Fibroblast of peridontal ligament (primary cell): ENCODE measurements around the gene GPC4.
"Not testable (repeated sequence)": the region's sequence is repeated elsewhere in the genome, so short reads cannot be mapped to it uniquely, and the experiment has no call there.

Experiments
- DNase-seq: peaks from one replicate; pipeline ENCODE4 v3.0.0-alpha.2; 2010; ENCODE audit errors: extremely low read depth

Gene GPC4

DNA sequence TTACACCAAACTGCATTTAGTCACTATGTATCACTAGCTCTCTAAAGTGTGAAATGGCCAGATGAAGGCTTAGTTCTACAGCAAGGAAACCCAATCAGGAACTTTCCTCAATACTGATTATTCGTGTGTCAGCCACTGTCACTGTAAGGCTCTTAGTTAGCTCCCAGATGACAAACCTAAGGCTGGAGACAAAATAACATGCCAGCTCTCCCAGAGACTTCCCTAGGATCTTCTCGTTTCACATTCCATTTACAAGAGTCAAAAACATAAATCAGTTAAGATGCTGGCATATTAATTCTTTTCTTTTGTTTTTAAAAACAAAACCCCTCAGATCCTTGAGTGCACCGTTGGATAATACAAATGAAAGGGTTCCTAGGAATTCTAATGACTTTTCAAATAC, 109.0 kb downstream of the GPC4 start:
- DNase-seq, result no peak

DNA sequence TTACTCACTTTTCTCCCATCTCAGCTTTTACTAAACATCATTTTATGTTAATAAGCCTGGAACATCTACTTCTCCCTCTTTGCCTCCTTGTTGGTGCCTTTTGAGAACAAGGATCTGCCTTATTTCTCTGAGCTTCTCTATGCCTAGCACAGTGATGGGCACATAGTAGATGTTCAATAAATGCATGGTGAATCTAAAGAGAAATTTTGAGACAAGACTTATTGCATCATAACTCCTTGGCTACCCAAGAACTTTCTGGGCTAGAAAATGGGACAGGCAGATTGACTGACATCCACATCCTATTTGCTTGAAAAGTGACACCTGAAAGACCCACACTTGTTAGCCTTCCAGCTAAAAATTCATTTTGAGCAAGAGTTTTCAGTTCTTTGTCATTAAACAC, 109.9 kb downstream of the GPC4 start:
- no peak for DNase-seq

DNA sequence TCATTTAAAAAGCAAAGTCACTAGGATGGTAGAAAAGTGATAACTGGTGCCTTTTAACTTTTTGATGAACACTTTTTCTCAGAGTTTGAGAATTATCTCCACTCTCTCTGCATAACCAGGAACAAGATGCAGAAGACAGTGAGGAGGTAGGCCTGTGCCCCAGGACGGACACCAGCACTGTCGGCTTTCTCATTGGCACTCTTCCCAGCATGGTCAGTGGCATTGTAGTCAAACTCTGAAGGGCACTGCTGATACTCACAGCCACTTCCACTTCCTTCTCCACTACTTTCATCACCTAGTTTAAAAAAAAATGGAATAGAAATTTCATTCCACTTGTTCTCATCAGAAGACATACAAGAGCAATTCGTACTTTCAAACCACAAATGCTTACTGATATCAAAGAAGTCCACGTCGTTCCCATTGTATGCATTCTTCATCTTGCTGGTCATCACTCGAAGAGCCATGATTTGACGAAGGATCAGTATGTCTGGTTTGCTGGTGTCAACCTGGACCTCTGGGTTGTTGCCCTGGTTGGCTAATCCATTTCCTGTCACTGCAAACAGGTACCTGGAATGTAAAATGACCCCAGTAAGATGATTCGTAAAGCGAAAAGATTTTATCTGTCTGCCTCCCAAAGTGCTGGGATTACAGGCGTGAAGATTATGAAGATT, 112.4 kb downstream of the GPC4 start:
- no peak for DNase-seq

DNA sequence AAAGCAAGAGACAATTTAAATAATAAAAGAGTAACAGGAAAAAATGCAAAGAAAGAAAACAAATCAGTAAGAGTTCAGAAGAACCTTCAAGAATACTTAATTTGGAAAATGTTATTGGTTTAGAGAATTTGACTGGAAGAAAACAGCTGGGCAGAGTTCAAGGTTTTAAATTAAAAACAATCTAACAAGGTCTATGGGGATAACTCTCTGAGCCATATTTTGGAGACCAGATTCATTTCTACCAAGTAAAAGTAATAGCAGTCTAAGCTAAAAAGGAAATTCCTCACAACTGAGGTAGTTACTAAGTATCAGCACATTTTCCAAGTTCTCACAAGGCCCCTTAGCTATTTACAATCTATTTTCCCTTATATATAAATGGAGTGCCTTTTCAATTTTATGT, 114.7 kb downstream of the GPC4 start:
- no peak for DNase-seq

DNA sequence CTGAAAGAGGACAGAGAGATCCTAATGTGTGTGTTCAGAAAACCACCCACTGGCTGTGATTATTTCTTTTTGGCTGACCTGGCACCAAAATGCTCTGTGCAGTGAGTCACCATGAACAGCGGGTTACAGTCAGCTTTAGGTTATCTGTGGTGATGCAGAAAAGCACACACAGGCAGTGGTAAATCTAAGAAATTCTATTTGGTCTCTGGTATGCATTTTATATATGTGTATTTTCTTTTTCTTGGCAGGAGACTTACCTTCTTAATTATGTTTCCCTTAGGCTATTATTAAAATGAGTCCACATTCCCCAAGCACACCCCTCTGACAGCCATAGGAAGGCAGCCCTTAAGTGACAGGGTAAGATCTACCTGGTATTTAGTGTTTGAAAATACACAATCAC, 118.0 kb downstream of the GPC4 start:
- DNase-seq, result peak; percentile 28

DNA sequence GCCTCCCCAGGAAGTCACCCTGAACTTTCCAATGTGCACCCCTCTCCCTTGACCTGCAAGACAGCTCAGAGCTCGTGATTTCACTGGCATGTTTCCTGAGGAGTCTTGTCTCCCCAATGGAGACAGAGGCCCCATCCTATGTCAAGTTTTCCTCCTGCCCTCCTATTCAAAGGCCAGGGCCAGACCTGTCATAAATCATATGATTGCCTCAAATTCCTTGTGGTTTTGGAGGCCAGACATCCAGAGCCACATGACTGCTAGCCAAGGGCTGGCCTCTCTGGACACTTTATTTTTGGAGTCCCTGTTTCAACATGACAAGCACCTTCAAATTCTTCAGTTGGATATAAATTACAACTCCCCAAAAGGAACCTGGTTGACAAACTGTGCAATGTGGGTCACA, 121.2 kb downstream of the GPC4 start:
- no peak for DNase-seq

DNA sequence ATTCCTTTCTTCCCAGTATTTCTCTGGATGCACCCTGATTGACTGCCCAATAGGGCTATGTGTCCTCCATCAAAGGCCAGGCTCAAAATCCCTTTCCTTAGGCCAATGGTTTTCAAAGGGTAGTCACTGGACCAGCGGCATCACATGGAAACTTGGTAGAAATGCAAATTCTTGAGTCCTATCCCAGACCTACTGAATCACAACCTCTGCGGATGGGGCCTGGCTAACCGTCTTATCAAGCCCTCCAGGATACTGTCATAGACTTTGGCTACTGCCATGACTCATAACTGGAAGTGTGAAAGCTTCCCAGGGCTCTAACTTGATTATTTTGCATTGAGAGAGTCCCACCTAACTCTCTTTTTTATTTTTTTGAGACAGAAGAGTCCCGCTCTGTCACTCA, 125.2 kb downstream of the GPC4 start:
- DNase-seq, result no peak

DNA sequence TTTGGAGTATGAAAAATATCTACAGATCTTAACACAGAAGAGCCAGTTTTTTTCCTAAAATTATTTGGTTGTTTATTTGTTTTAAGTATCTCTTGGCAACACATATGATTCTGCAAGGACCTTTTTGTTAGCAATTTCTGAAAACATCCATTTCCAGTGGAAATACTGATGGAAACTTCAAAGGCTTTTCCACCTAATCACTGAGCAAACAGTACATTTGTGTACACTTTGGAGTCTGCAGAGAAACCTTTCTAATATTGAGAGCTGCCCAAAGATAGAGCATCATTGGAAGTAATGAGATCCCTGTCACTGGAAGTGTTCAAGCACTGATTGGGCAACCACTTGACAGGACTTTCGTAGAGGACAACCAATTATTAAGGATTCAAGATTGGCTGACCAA, 127.4 kb downstream of the GPC4 start:
- DNase-seq, result no peak

DNA sequence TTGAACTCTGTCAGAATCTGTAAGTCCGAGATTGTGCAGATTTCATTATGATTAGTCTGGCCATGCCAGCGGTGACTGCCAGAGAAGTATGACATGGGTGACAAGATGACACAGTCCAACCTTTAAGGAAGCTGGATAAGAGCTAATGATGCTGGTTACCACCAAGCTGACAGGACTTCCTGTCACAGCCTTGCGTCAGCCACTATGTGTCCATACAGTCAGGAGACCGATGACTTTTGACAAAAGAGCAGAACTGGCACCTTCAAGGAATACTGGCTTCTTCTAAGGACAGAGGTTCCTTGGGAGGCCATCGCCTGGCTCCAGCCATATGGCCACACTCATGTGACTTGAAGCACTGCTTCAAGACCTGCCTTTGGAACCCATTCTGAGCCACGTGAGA, 129.9 kb downstream of the GPC4 start:
- DNase-seq, result no peak

DNA sequence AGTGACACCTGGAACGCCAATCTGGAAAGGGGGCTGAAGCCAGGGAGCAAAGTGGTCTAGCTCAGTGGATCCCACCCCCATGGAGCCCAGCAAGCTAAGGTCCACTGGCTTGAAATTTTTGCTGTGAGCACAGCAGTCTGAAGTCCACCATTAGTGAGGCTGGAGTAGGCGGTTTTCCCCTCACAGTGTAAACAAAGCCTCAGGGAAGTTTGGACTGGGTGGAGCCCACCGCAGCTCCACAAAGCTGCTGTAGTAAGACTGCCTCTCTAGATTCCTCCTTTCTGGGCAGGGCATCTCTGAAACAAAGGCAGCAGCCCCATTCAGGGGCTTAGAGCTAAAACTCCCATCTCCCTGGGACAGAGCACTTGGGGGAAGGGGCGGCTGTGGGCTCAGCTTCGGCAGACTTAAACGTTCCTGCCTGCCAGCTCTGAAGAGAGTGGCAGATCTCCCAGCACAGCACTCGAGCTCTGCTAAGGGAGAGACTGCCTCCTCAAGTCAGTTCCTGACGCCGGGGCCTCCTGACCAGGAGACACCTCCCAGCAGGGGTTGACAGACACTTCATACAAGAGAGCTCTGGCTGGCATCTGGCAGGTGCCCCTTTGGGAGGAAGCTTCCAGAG, 136.1 kb downstream of the GPC4 start:
- not testable (repeated sequence) for DNase-seq

DNA sequence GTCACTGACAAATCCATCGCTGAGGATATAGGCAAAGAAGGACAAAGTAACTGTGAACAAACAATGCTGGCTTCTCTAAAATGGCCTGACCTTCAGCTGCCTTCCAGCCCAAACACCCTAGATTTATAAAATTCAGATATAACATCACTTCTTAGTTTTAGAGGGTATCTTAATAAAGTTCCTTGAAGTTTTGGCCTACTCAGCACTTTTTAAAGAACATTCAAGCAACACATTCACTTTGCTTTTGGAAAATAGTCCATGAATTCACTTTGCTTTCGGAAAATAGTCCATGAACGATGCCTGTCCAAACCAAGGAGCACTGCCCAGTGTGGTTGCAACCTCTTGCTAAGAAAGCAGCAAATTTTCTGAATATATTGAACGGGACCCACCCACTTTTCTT, 142.1 kb downstream of the GPC4 start:
- no peak for DNase-seq

DNA sequence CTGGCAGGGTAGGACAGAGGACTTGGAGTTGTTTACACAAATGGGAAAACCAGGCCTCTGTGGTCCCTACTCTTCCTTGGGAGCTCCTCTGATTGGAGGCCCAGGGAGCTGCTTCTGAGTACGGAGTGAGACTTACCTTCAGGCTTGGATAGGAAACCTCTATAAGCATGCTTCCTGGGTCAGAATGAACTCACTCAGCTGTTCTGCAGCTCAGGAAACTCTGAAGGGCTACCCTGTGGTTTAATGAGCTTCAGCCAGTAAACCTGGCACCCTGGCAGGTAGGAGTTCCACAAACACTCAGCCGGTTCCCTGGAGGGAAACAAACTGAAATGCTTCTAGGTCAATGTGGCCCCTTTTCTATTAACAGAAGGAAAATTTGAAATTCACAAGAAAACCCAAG, 146.1 kb downstream of the GPC4 start:
- no peak for DNase-seq

DNA sequence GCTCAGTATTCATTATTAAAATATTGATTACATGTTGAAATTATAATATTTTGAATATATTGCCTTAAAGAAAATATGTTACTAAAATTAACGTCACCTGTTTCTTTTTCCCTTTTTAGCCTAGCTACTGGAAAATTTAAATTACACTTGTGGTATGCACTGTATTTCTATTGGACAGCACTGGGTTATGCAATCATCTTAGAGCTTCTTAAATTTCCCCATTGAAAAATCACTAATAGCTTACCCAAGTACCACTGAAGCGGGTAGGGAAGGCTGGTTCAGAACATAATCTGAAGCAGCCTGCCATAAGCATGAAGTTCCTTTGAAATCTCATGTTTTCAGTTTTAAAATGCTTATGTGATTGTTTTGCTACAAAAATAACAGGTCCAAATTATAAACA, 147.7 kb downstream of the GPC4 start:
- no peak for DNase-seq

DNA sequence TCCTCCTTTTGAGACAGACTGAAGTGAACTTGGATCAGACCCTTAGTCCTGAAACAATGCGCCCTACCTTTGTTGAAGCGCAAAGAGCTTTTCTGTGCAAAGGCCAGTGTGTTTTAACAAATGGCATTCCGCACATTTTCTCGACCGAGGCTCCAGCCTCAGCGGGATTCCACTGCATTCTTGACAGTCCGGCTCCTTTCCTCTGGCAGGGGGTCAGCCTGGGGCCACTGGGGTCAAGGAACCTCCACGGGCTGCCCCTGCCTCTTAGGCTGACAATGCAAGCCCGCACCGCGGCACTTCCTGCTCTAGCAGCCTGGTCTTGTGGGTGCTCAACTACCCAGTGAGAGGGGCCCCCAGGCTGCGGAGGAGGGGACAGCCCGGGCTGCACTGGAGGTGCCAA, 150.0 kb downstream of the GPC4 start:
- DNase-seq, result no peak

DNA sequence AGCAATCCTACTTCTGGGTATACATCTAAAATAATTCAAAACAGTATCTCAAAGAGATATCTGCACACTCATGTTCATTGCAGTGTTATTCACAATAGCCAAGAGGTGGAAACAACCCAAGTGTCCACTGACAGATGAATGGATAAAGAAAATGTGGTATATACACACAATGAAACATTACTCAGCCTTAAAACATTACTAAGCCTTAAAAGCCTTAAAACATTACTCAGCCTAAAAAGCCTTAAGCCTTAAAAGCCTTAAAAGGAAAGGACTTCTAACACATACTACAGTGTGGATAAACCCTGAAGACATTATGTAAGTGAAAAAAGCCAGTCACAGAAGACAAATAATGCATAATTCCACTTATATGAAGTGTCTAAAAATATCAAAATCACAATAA, 156.8 kb downstream of the GPC4 start:
- DNase-seq, result peak; percentile 3

DNA sequence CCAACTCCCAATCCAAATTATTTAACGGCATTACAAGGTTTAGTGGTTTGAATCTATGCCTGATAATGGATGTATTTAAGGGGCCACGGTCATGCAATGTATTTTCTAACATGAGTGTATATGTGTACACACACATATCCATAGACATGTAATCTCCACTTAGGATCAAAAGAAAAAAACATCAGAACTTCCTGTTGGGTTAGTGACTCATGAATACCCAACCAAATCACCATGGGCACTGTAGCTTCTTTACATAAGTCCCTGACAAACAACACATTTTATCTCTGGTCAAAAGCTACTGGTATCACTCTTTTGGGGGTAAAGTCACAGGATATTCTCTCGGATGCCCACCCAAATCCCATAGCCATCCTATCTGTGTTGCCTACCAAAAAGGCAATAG, 160.6 kb downstream of the GPC4 start:
- DNase-seq, result no peak

DNA sequence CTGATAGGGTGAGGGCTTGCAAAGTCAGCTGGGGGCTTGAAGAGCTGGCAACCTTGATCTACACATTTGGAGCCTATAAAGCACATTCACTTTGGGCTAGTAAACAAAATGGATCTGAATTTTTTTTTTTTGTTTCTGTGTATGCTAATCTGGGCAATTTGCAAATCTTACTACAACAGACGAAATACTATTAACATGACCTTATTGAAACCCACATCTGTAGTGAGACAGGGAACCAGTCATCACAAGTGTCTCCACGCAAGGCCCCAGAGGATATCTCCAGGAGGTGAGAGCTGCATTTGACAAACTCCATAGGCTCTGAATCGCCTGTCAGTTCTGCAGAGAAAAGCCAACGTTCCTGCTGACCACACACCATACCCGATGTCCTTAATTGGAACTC, 164.1 kb downstream of the GPC4 start:
- no peak for DNase-seq

DNA sequence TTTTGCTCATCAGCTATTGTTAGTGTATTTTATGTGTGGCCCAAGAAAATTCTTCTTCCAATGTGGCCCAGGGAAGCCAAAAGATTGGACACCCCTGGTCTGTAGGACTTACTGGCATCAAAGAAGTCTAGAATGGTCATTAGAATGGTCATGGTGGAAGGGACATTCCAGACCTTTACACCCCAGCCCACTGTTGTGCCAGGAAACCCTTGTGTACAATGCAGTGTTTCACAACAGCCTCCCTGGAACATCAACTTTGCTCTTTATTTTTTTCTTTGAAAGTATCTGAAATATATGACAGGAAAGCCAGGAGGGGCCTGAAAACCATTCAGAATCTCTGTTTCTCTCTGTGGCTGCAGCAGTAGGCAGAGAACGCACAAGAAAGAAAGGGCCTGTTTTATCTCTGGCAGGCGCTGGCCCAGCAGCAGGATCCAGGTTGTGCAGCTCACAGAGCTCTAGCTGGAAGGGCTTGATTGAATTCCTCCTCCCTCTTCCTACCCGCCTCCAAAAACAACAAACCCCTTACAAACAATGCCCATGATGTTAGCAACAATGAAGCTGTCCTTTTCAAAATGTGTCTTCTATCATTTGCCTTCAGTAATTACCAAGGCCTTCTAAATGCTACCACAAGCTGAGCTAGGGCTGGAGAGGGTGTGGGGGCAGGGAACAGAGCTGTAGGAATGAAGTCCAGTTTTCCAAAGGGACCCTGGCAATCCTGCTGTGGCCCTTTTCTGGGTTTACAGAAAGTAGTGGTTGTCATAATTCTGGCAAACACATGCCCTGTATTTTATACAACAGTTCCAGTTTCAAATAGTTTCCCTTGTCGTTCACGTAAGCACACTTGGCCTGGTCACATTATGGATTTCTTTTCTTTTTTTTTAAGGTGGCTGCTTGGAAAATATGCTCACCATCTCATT, 164.8 kb downstream of the GPC4 start:
- DNase-seq, result no peak
